Panc1 (cell line): ENCODE measurements around the gene EPHB1. TPM values are rescaled to one million over a fixed set of nuclear protein-coding genes. Genes with fewer than 3 reads are reported as not detected.

ENCODE experiments used
- ATAC-seq: fragments of 200-7000 bp; cut with Tn5 transposase; 2 replicates; pipeline ENCODE4 v1.9.1; 2020; ENCODE audit warnings: mild to moderate bottlenecking, moderate library complexity
- BruUV-seq: library from RNA; stranded (reverse); fragments of 400-500 nt; replicated peaks from 2 replicates; lab custom pipeline; 2021; lab: Mats Ljungman, UMichigan
- CTCF ChIA-PET: fragments of 300-600 bp; sonication (Branson Sonifier 250); formaldehyde crosslinking; loops from one replicate; lab custom pipeline; 2022; ENCODE audit warnings: antibody characterized with exemption; lab: Charles Lee
- POLR2A ChIA-PET: fragments of 300-600 bp; sonication (Branson Sonifier 250); formaldehyde crosslinking; loops from one replicate; lab custom pipeline; 2022; ENCODE audit warnings: antibody characterized with exemption; lab: Charles Lee
- DNase-seq: peaks from one replicate; pipeline ENCODE4 v3.0.0-alpha.2; 2010; ENCODE audit warnings: low read depth, low spot score
- H3K27ac ChIP-seq: 2 replicates; pipeline ENCODE4 v1.5.1; 2011; ENCODE audit warnings: mild to moderate bottlenecking, low read length, inconsistent platforms
- H3K27me3 ChIP-seq: fragments of 200-500 bp; sonication (Bioruptor generic); 2 replicates; pipeline ENCODE4 v1.6.0; 2014; ENCODE audit warnings: low read length, inconsistent platforms; ENCODE audit not compliant: control insufficient read depth, insufficient read depth
- H3K36me3 ChIP-seq: fragments of 200-500 bp; sonication (Bioruptor generic); 2 replicates; pipeline ENCODE4 v1.5.1; 2014; ENCODE audit warnings: inconsistent platforms, mild to moderate bottlenecking, low read length, moderate library complexity; ENCODE audit not compliant: control insufficient read depth, insufficient read depth
- H3K4me1 ChIP-seq: 2 replicates; pipeline ENCODE4 v1.5.1; 2011; ENCODE audit warnings: inconsistent platforms, mild to moderate bottlenecking, low read length, moderate library complexity; ENCODE audit not compliant: control insufficient read depth, insufficient read depth
- H3K4me3 ChIP-seq, 2 experiments: 2 replicates each; pipeline ENCODE4 v1.5.1; 2011 to 2012; ENCODE audit warnings: low read depth in 2 of 2, low read length in 2 of 2, mild to moderate bottlenecking in 2 of 2, inconsistent platforms in 1 of 2, moderate library complexity in 1 of 2
- H3K9me3 ChIP-seq: fragments of 200-500 bp; sonication (Bioruptor generic); 2 replicates; pipeline ENCODE4 v1.5.1; 2014; ENCODE audit warnings: low read depth, mild to moderate bottlenecking, inconsistent platforms, low read length, moderate library complexity; ENCODE audit not compliant: control insufficient read depth, insufficient read depth
- CTCF ChIP-seq: fragments of 450-650 bp; IDR thresholded peaks from 2 replicates; pipeline ENCODE4 v1.5.1; 2017; ENCODE audit warnings: mild to moderate bottlenecking
- POLR2AphosphoS5 ChIP-seq: IDR thresholded peaks from 2 replicates; pipeline ENCODE4 v1.6.1; 2012; ENCODE audit warnings: mild to moderate bottlenecking, low read depth, low read length, moderate library complexity
- REST ChIP-seq, 2 experiments: IDR thresholded peaks; 2 replicates each; pipeline ENCODE4 v1.6.1; 2011 to 2012; ENCODE audit warnings: low read depth in 2 of 2, control low read depth in 1 of 2, low read length in 1 of 2, mild to moderate bottlenecking in 1 of 2, moderate library complexity in 1 of 2; ENCODE audit not compliant: insufficient read depth in 1 of 2
- SIN3A ChIP-seq: IDR thresholded peaks from 2 replicates; pipeline ENCODE4 v1.6.1; 2012; ENCODE audit warnings: low read depth, mild to moderate bottlenecking, low read length, moderate library complexity, borderline replicate concordance; ENCODE audit not compliant: insufficient read depth
- TCF7L2 ChIP-seq: IDR thresholded peaks from 2 replicates; pipeline ENCODE4 v1.6.1; 2011; ENCODE audit warnings: mild to moderate bottlenecking, low read depth, low read length, inconsistent platforms
- in situ Hi-C: cut with HindIII; loops from 2 replicates; pipeline ENCODE4 v1.10.0; 2016; ENCODE audit warnings: low sequenced_read_pairs, low pct_unique_long_range_greater_than_20kb
- intact Hi-C: fragments of 100-400 bp; cut with micrococcal nuclease; formaldehyde crosslinking; loops from one replicate; pipeline ENCODE4 v1.10.0; 2022; ENCODE audit not compliant: unreplicated experiment
- total RNA-seq: library from RNA; stranded (reverse); gene quantifications from one replicate; pipeline ENCODE4 v1.2.1, GENCODE V29; 2021; ENCODE audit not compliant: unreplicated experiment

Gene EPHB1
- total RNA-seq, 1 experiment from 2014 or later, result 0.46 TPM

- CTCF ChIA-PET, result no interaction called here
- H3K4me1 ChIP-seq, result no peaks in the 10 kb centered on the region
- no peaks in the 10 kb centered on the region for H3K36me3 ChIP-seq
- peaks cover 2% of the 10 kb centered on the region; the same call in 1 of the 2 replicates for H3K27me3 ChIP-seq
- ATAC-seq, result no peak
- H3K9me3 ChIP-seq, result no peaks in the 10 kb centered on the region
- POLR2A ChIA-PET, result no interaction called here
- intact Hi-C loops, result no loop called here
- no peak for TF ChIP-seq REST (IDR thresholded peaks at IDR 0.05; ENCODE audit: insufficient read depth in 1 of 2, low read depth in 2 of 2, low read length in 1 of 2)
- TF ChIP-seq TCF7L2, result no peak
- TF ChIP-seq CTCF, result no peak
- no peak for TF ChIP-seq POLR2AphosphoS5
- TF ChIP-seq SIN3A, result no peak
- in situ Hi-C loops, result no loop called here
- no peak for DNase-seq
- H3K4me3 ChIP-seq, result no peak overlapping the region
- H3K27ac ChIP-seq, result no peak overlapping the region
- no TSS peak for BruUV-seq
These were observed 29.7 kb downstream of the EPHB1 start for GRCh38 chr3:134824791-134825190.

GRCh38 chr3:134827213-134827612 is 32.2 kb downstream of the EPHB1 start:
- Histone ChIP-seq H3K27me3 (no peaks in the 10 kb centered on the region), H3K27ac (no peak overlapping the region), H3K9me3 (no peaks in the 10 kb centered on the region), H3K4me1 (no peaks in the 10 kb centered on the region), H3K4me3 (no peak overlapping the region), H3K36me3 (no peaks in the 10 kb centered on the region)
- no TSS peak for BruUV-seq
- POLR2A ChIA-PET, result no interaction called here
- in situ Hi-C loops, result no loop called here
- DNase-seq, result no peak
- CTCF ChIA-PET, result interaction anchor here (0.8 kb wide), 1 partner anchor 195 kb away, joined by 3 read pairs; no protein-coding TSS in a partner anchor
- no peak for ATAC-seq
- intact Hi-C loops, result no loop called here
- TF ChIP-seq CTCF (no peak), POLR2AphosphoS5 (no peak), SIN3A (no peak), REST (IDR thresholded peaks at IDR 0.05; ENCODE audit: insufficient read depth in 1 of 2, low read depth in 2 of 2, low read length in 1 of 2) (no peak), TCF7L2 (no peak)
